Breast epithelium (tissue), 3 donors: ENCODE results near the gene MAP2K4.

ENCODE experiments used
- POLR2A ChIP-seq: fragments of 450-650 bp; IDR thresholded peaks from one replicate; pipeline ENCODE4 v1.6.1; 2016; ENCODE audit warnings: antibody characterized with exemption, mild to moderate bottlenecking, moderate library complexity
- TF ChIP-seq, protein P1 (sequence below), 3 donors: fragments of 450-650 bp; IDR thresholded peaks; one replicate each; pipeline ENCODE4 v1.5.1; 2016 to 2017; ENCODE audit warnings: antibody characterized with exemption in 3 of 3, mild to moderate bottlenecking in 3 of 3, moderate library complexity in 3 of 3

- no peak for TF ChIP-seq POLR2A
- TF ChIP-seq, protein P1, sequence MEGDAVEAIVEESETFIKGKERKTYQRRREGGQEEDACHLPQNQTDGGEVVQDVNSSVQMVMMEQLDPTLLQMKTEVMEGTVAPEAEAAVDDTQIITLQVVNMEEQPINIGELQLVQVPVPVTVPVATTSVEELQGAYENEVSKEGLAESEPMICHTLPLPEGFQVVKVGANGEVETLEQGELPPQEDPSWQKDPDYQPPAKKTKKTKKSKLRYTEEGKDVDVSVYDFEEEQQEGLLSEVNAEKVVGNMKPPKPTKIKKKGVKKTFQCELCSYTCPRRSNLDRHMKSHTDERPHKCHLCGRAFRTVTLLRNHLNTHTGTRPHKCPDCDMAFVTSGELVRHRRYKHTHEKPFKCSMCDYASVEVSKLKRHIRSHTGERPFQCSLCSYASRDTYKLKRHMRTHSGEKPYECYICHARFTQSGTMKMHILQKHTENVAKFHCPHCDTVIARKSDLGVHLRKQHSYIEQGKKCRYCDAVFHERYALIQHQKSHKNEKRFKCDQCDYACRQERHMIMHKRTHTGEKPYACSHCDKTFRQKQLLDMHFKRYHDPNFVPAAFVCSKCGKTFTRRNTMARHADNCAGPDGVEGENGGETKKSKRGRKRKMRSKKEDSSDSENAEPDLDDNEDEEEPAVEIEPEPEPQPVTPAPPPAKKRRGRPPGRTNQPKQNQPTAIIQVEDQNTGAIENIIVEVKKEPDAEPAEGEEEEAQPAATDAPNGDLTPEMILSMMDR (IDR thresholded peaks at IDR 0.05): no peak
Measured at GRCh38 chr17:12134587-12134986, 113.9 kb downstream of the MAP2K4 start.
